ENCODE measurements around the gene CCR4. TPM values are rescaled to one million over a fixed set of nuclear protein-coding genes. Genes with fewer than 3 reads are reported as not detected.

Gene CCR4
- total and polyA plus RNA-seq, 2 of the 8 experiments (the other 6 are each of a cell fraction or from before 2014, with no cell fraction given): 0.11 to 0.15 TPM

GRCh38 chr3:32961189-32961715, 9.8 kb downstream of the CCR4 start (continued):
- TF ChIP-seq JUND (IDR thresholded peaks at IDR 0.05; ENCODE audit: low read length) (no peak), YY1 (IDR thresholded peaks at IDR 0.05; ENCODE audit: low read depth, low read length) (no peak), ASH2L (IDR thresholded peaks at IDR 0.05; ENCODE audit: low read length) (no peak), CTCF (IDR thresholded peaks at IDR 0.05; ENCODE audit: control extremely low read depth in 1 of 3, insufficient read depth in 1 of 3, low read depth in 1 of 3, low read length in 3 of 3) (no peak), SP2 (IDR thresholded peaks at IDR 0.05; ENCODE audit: low read length) (no peak), RBBP5 (IDR thresholded peaks at IDR 0.05; ENCODE audit: borderline replicate concordance, low read depth, low read length) (no peak), ZNF274 (IDR thresholded peaks at IDR 0.05; ENCODE audit: borderline replicate concordance, extremely low read depth, low read length) (no peak)

All from H1 (cell line).